Measurements from ENCODE around the gene LRRC41. TPM values are rescaled to one million over a fixed set of nuclear protein-coding genes. Genes with fewer than 3 reads are reported as not detected.
A peak's percentile ranks its signal among the peaks of the same experiment; 100 is the strongest.

The LRRC41 gene
- total RNA-seq, 1 donor from 2014 or later: 99.0 TPM

GRCh38 chr1:46280092-46280491 lies 23.3 kb downstream of the LRRC41 start:
- no peak for DNase-seq (ENCODE audit: low read depth, low spot score)
- H3K36me3 Mint-ChIP-seq (ENCODE audit: low read depth): peaks cover 33% of the 10 kb centered on the region
- TF ChIP-seq CTCF (conservative IDR thresholded peaks at IDR 0.05): no peak

GRCh38 chr1:46278807-46279206 lies 24.6 kb downstream of the LRRC41 start:
- Mint-ChIP-seq H3K4me1 (no peaks in the 10 kb centered on the region), H3K27ac (ENCODE audit: unreplicated experiment) (no peak overlapping the region), H3K9me3 (no peaks in the 10 kb centered on the region), H3K36me3 (ENCODE audit: low read depth) (peaks cover 38% of the 10 kb centered on the region), H3K27me3 (ENCODE audit: low read depth) (no peaks in the 10 kb centered on the region), H3K4me3 (no peak overlapping the region)
- no peak for DNase-seq (ENCODE audit: low read depth, low spot score)
- TF ChIP-seq CTCF (conservative IDR thresholded peaks at IDR 0.05): no peak

More at GRCh38 chr1:46280092-46280491, 23.3 kb downstream of the LRRC41 start:
- H3K9me3 Mint-ChIP-seq: no peaks in the 10 kb centered on the region
- H3K27me3 Mint-ChIP-seq (ENCODE audit: low read depth): no peaks in the 10 kb centered on the region
- H3K4me3 Mint-ChIP-seq: no peak overlapping the region
- no peak overlapping the region for H3K27ac Mint-ChIP-seq (ENCODE audit: unreplicated experiment)
- no peaks in the 10 kb centered on the region for H3K4me1 Mint-ChIP-seq

- no peak overlapping the region for H3K27ac Mint-ChIP-seq (ENCODE audit: unreplicated experiment)
- H3K36me3 Mint-ChIP-seq (ENCODE audit: low read depth): peaks cover 38% of the 10 kb centered on the region
- no peak for TF ChIP-seq CTCF (conservative IDR thresholded peaks at IDR 0.05)
- no peaks in the 10 kb centered on the region for H3K4me1 Mint-ChIP-seq
- no peak overlapping the region for H3K4me3 Mint-ChIP-seq
- no peaks in the 10 kb centered on the region for H3K9me3 Mint-ChIP-seq
- no peak for DNase-seq (ENCODE audit: low read depth, low spot score)
- H3K27me3 Mint-ChIP-seq (ENCODE audit: low read depth): no peaks in the 10 kb centered on the region
Observed at GRCh38 chr1:46277658-46278373, 25.6 kb downstream of the LRRC41 start.

- no peak for TF ChIP-seq CTCF (conservative IDR thresholded peaks at IDR 0.05)
- Mint-ChIP-seq H3K4me3 (peak overlapping the region; percentile 2), H3K27ac (ENCODE audit: unreplicated experiment) (no peak overlapping the region), H3K27me3 (ENCODE audit: low read depth) (no peaks in the 10 kb centered on the region), H3K9me3 (no peaks in the 10 kb centered on the region), H3K36me3 (ENCODE audit: low read depth) (peaks cover 44% of the 10 kb centered on the region), H3K4me1 (no peaks in the 10 kb centered on the region)
- DNase-seq (ENCODE audit: low read depth, low spot score): no peak
Observed at GRCh38 chr1:46275030-46275337, 28.4 kb downstream of the LRRC41 start.

- Mint-ChIP-seq H3K36me3 (ENCODE audit: low read depth) (peaks cover 44% of the 10 kb centered on the region), H3K4me1 (no peaks in the 10 kb centered on the region), H3K27ac (ENCODE audit: unreplicated experiment) (no peak overlapping the region), H3K9me3 (no peaks in the 10 kb centered on the region), H3K27me3 (ENCODE audit: low read depth) (no peaks in the 10 kb centered on the region), H3K4me3 (peak overlapping the region; percentile 10)
- no peak for DNase-seq (ENCODE audit: low read depth, low spot score)
- no peak for TF ChIP-seq CTCF (conservative IDR thresholded peaks at IDR 0.05)
Observed at GRCh38 chr1:46274225-46275029, 29.0 kb downstream of the LRRC41 start.

All from neural crest cell (in vitro differentiated cells).